Measurements from ENCODE around the gene MFAP3L. TPM values are rescaled to one million over a fixed set of nuclear protein-coding genes. Genes with fewer than 3 reads are reported as not detected.

MFAP3L gene
- total and polyA plus RNA-seq, 9 donors = 0.98 to 2.5 (median 1.5) TPM

GRCh38 chr4:170027181-170027829, 1.1 kb upstream of the MFAP3L start:
- peak overlapping the region; percentile 87 for H3K4me3 ChIP-seq (ENCODE audit: low read length)
- H3K4me1 ChIP-seq (ENCODE audit: control insufficient read depth, insufficient read depth, low read length) = peaks cover 9% of the 10 kb centered on the region
- H3K27me3 ChIP-seq (ENCODE audit: control insufficient read depth, insufficient read depth, low read length) = peaks cover 49% of the 10 kb centered on the region
- WGBS (ENCODE audit: insufficient coverage) = under 1% methylated on average over 31 of the region's 37 CpGs
- peak; percentile 98 for DNase-seq
- H3K27ac ChIP-seq (ENCODE audit: low read length) = no peak overlapping the region
- H3K36me3 ChIP-seq (ENCODE audit: control insufficient read depth, insufficient read depth, low read length) = no peaks in the 10 kb centered on the region
- H3K9me3 ChIP-seq (replicated peaks; ENCODE audit: control insufficient read depth, low read depth, low read length) = no peaks in the 10 kb centered on the region

- no peak overlapping the region for H3K27ac ChIP-seq (ENCODE audit: low read length)
- 2% methylated on average over 74 of the region's 74 CpGs for WGBS (ENCODE audit: insufficient coverage)
- H3K9me3 ChIP-seq (replicated peaks; ENCODE audit: control insufficient read depth, low read depth, low read length) = no peaks in the 10 kb centered on the region
- peaks cover 43% of the 10 kb centered on the region for H3K27me3 ChIP-seq (ENCODE audit: control insufficient read depth, insufficient read depth, low read length)
- no peak for DNase-seq
- no peaks in the 10 kb centered on the region for H3K36me3 ChIP-seq (ENCODE audit: control insufficient read depth, insufficient read depth, low read length)
- peaks cover 9% of the 10 kb centered on the region for H3K4me1 ChIP-seq (ENCODE audit: control insufficient read depth, insufficient read depth, low read length)
- peak overlapping the region; percentile 43 for H3K4me3 ChIP-seq (ENCODE audit: low read length)
Measured at GRCh38 chr4:170025523-170026252, 507 bp downstream of the MFAP3L start.

- peaks cover 26% of the 10 kb centered on the region for H3K27me3 ChIP-seq (ENCODE audit: control insufficient read depth, insufficient read depth, low read length)
- WGBS (ENCODE audit: insufficient coverage) = 100% methylated on average over 1 of the region's 2 CpGs
Measured at GRCh38 chr4:170022211-170022610, 4.0 kb downstream of the MFAP3L start.

DNA sequence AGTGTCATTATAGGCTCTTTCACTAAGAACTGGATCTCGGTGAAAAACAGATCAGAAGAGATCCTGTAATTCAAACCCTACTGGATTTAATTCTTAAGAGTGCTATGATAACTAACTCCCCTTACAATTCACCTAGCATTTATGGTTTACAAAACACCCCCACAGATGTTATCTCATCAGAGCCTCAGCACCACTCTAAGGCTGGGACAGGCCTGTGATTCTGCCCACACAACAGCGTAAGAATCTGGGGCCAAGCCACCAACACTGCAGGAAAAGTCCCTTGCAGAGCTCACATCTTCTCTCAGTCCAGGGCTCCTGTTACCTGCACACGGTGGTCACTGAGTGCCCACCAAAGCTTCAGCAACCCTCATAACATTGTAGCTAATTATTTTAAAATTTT, 8.9 kb downstream of the MFAP3L start:
- no peak overlapping the region for H3K27ac ChIP-seq (ENCODE audit: low read length)
- no peaks in the 10 kb centered on the region for H3K4me1 ChIP-seq (ENCODE audit: control insufficient read depth, insufficient read depth, low read length)
- no peaks in the 10 kb centered on the region for H3K9me3 ChIP-seq (replicated peaks; ENCODE audit: control insufficient read depth, low read depth, low read length)
- WGBS (ENCODE audit: insufficient coverage) = no CpG with 5 or more reads among the region's 3 CpGs
- DNase-seq = no peak
- H3K36me3 ChIP-seq (ENCODE audit: control insufficient read depth, insufficient read depth, low read length) = no peaks in the 10 kb centered on the region
- no peak overlapping the region for H3K4me3 ChIP-seq (ENCODE audit: low read length)
- peaks cover 3% of the 10 kb centered on the region for H3K27me3 ChIP-seq (ENCODE audit: control insufficient read depth, insufficient read depth, low read length)

More at GRCh38 chr4:170022211-170022610, 4.0 kb downstream of the MFAP3L start:
- peaks cover 4% of the 10 kb centered on the region for H3K4me1 ChIP-seq (ENCODE audit: control insufficient read depth, insufficient read depth, low read length)
- no peaks in the 10 kb centered on the region for H3K9me3 ChIP-seq (replicated peaks; ENCODE audit: control insufficient read depth, low read depth, low read length)
- no peaks in the 10 kb centered on the region for H3K36me3 ChIP-seq (ENCODE audit: control insufficient read depth, insufficient read depth, low read length)
- H3K4me3 ChIP-seq (ENCODE audit: low read length) = no peak overlapping the region
- no peak overlapping the region for H3K27ac ChIP-seq (ENCODE audit: low read length)
- no peak for DNase-seq

DNA sequence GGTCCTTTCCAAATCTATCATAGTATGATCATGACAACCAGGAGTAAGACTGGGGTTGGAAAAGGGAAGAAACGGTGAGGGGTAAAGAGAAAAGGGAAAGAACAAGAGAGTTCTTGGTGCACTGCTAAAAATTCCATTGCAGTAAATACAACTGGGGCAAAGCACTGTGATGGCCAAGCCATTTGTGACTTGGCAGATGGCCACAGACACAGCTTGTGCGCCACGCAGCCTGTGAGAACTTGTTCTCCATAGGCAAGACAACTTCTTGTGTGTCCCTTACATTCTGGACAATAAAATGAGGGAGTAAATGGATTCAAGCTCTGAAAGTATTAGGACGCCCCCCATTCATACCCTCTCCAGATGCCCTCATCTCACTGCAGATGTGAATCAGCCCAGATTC, 10.9 kb downstream of the MFAP3L start:
- Histone ChIP-seq H3K4me1 (ENCODE audit: control insufficient read depth, insufficient read depth, low read length) (no peaks in the 10 kb centered on the region), H3K36me3 (ENCODE audit: control insufficient read depth, insufficient read depth, low read length) (no peaks in the 10 kb centered on the region), H3K4me3 (ENCODE audit: low read length) (no peak overlapping the region), H3K27ac (ENCODE audit: low read length) (no peak overlapping the region), H3K9me3 (replicated peaks; ENCODE audit: control insufficient read depth, low read depth, low read length) (no peaks in the 10 kb centered on the region), H3K27me3 (ENCODE audit: control insufficient read depth, insufficient read depth, low read length) (peaks cover 3% of the 10 kb centered on the region)
- WGBS (ENCODE audit: insufficient coverage) = 74% methylated on average over 4 of the region's 4 CpGs
- DNase-seq = no peak

DNA sequence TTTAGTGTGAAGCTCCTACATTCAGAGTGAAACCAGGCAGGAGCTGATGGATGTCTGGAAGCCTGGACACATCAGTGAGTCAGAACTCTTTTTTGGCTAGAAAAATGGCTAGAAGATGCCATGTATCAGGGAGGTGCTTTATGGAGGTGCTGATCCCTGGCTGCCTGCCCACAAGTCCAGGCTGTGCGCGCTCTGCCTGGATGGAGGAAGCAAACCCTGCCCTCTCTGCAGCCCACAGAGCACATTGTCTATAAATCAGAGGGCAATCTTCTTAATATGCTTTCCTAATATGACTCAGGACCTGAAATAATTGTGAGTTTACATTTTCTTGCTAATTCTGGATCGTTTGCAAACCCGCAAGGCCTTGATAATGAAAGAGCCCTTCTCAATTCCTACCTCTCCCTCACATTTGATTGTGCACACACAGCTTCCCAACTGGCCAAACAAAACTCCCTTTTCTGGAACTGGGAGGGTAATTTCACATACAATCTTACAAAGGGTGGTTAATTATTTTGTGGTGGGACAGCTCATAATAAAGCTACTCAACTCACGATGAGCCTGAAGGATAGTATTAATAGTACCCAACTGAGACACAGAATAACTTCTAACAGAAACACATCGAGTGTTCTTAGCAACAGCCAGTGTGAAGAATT, 11.7 kb downstream of the MFAP3L start:
- Histone ChIP-seq H3K36me3 (ENCODE audit: control insufficient read depth, insufficient read depth, low read length) (no peaks in the 10 kb centered on the region), H3K27ac (ENCODE audit: low read length) (no peak overlapping the region), H3K4me1 (ENCODE audit: control insufficient read depth, insufficient read depth, low read length) (no peaks in the 10 kb centered on the region), H3K4me3 (ENCODE audit: low read length) (no peak overlapping the region), H3K27me3 (ENCODE audit: control insufficient read depth, insufficient read depth, low read length) (peaks cover 3% of the 10 kb centered on the region), H3K9me3 (replicated peaks; ENCODE audit: control insufficient read depth, low read depth, low read length) (no peaks in the 10 kb centered on the region)
- no CpG with 5 or more reads among the region's 6 CpGs for WGBS (ENCODE audit: insufficient coverage)
- DNase-seq = no peak

GRCh38 chr4:170012629-170012958, 13.6 kb downstream of the MFAP3L start:
- no CpG with 5 or more reads among the region's 2 CpGs for WGBS (ENCODE audit: insufficient coverage)
- Histone ChIP-seq H3K36me3 (ENCODE audit: control insufficient read depth, insufficient read depth, low read length) (no peaks in the 10 kb centered on the region), H3K27ac (ENCODE audit: low read length) (no peak overlapping the region), H3K9me3 (replicated peaks; ENCODE audit: control insufficient read depth, low read depth, low read length) (no peaks in the 10 kb centered on the region), H3K4me3 (ENCODE audit: low read length) (no peak overlapping the region), H3K4me1 (ENCODE audit: control insufficient read depth, insufficient read depth, low read length) (no peaks in the 10 kb centered on the region), H3K27me3 (ENCODE audit: control insufficient read depth, insufficient read depth, low read length) (no peaks in the 10 kb centered on the region)
- DNase-seq = no peak

- 57% methylated on average over 4 of the region's 7 CpGs for WGBS (ENCODE audit: insufficient coverage)
- H3K4me3 ChIP-seq (ENCODE audit: low read length) = no peak overlapping the region
- H3K36me3 ChIP-seq (ENCODE audit: control insufficient read depth, insufficient read depth, low read length) = no peaks in the 10 kb centered on the region
- H3K27me3 ChIP-seq (ENCODE audit: control insufficient read depth, insufficient read depth, low read length) = no peaks in the 10 kb centered on the region
- no peaks in the 10 kb centered on the region for H3K9me3 ChIP-seq (replicated peaks; ENCODE audit: control insufficient read depth, low read depth, low read length)
- DNase-seq = no peak
- H3K4me1 ChIP-seq (ENCODE audit: control insufficient read depth, insufficient read depth, low read length) = no peaks in the 10 kb centered on the region
- H3K27ac ChIP-seq (ENCODE audit: low read length) = no peak overlapping the region
Measured at GRCh38 chr4:170011921-170012628, 14.1 kb downstream of the MFAP3L start.

- Histone ChIP-seq H3K27ac (ENCODE audit: low read length) (no peak overlapping the region), H3K4me3 (ENCODE audit: low read length) (no peak overlapping the region), H3K36me3 (ENCODE audit: control insufficient read depth, insufficient read depth, low read length) (no peaks in the 10 kb centered on the region), H3K4me1 (ENCODE audit: control insufficient read depth, insufficient read depth, low read length) (no peaks in the 10 kb centered on the region), H3K27me3 (ENCODE audit: control insufficient read depth, insufficient read depth, low read length) (no peaks in the 10 kb centered on the region), H3K9me3 (replicated peaks; ENCODE audit: control insufficient read depth, low read depth, low read length) (no peaks in the 10 kb centered on the region)
- DNase-seq = no peak
- WGBS (ENCODE audit: insufficient coverage) = 83% methylated on average over 1 of the region's 4 CpGs
Measured at GRCh38 chr4:170009291-170009690, 16.9 kb downstream of the MFAP3L start.

DNA sequence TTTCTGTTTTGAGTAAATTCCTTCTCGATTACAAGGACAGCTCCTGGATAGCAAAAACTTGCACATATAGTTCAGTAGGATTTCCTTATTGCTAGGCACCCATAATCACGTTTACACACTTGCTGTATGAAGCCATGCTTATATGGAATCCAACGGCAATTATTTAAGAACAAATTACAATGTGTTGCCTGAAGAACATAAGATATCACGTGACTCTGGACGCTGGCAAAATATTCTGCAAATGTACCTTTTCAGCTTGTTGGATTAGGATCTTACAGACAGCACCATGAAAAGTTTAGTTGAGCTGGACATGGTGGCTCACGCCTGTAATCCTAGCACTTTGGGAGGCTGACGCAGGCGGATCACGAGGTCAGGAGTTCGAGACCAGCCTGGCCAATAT, 17.4 kb downstream of the MFAP3L start:
- 83% methylated on average over 4 of the region's 10 CpGs for WGBS (ENCODE audit: insufficient coverage)
- no peaks in the 10 kb centered on the region for H3K36me3 ChIP-seq (ENCODE audit: control insufficient read depth, insufficient read depth, low read length)
- H3K4me1 ChIP-seq (ENCODE audit: control insufficient read depth, insufficient read depth, low read length) = no peaks in the 10 kb centered on the region
- H3K27me3 ChIP-seq (ENCODE audit: control insufficient read depth, insufficient read depth, low read length) = no peaks in the 10 kb centered on the region
- no peak overlapping the region for H3K4me3 ChIP-seq (ENCODE audit: low read length)
- H3K27ac ChIP-seq (ENCODE audit: low read length) = no peak overlapping the region
- no peaks in the 10 kb centered on the region for H3K9me3 ChIP-seq (replicated peaks; ENCODE audit: control insufficient read depth, low read depth, low read length)
- no peak for DNase-seq

All from muscle of leg (tissue), 11 donors.